ENCODE data around the gene KCNAB1.
A peak's percentile ranks its signal among the peaks of the same experiment; 100 is the strongest.

- TF ChIP-seq POLR2A (IDR thresholded peaks at IDR 0.05; ENCODE audit: low read depth, low read length): no peak
- TF ChIP-seq, protein P1, sequence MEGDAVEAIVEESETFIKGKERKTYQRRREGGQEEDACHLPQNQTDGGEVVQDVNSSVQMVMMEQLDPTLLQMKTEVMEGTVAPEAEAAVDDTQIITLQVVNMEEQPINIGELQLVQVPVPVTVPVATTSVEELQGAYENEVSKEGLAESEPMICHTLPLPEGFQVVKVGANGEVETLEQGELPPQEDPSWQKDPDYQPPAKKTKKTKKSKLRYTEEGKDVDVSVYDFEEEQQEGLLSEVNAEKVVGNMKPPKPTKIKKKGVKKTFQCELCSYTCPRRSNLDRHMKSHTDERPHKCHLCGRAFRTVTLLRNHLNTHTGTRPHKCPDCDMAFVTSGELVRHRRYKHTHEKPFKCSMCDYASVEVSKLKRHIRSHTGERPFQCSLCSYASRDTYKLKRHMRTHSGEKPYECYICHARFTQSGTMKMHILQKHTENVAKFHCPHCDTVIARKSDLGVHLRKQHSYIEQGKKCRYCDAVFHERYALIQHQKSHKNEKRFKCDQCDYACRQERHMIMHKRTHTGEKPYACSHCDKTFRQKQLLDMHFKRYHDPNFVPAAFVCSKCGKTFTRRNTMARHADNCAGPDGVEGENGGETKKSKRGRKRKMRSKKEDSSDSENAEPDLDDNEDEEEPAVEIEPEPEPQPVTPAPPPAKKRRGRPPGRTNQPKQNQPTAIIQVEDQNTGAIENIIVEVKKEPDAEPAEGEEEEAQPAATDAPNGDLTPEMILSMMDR (IDR thresholded peaks at IDR 0.05; ENCODE audit: extremely low read depth in 1 of 2, insufficient read depth in 1 of 2, low read depth in 1 of 2, low read length in 2 of 2): no peak
- no peak for TF ChIP-seq EZH2 (IDR thresholded peaks at IDR 0.05; ENCODE audit: borderline replicate concordance, low read depth, low read length, severe bottlenecking)
- TF ChIP-seq, protein P2, sequence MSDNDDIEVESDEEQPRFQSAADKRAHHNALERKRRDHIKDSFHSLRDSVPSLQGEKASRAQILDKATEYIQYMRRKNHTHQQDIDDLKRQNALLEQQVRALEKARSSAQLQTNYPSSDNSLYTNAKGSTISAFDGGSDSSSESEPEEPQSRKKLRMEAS (IDR thresholded peaks at IDR 0.05; ENCODE audit: insufficient read depth, insufficient read length): no peak
- no peak for TF ChIP-seq POLR2AphosphoS5 (IDR thresholded peaks at IDR 0.05; ENCODE audit: insufficient read depth, low read depth, low read length)
- peak; percentile 9 for TF ChIP-seq JUN (IDR thresholded peaks at IDR 0.05; ENCODE audit: borderline replicate concordance, insufficient read depth, insufficient read length, low read depth)
These were observed 40.8 kb downstream of the KCNAB1 start for GRCh38 chr3:156161172-156161571.

Data from endothelial cell of umbilical vein (primary cell).